GM12892 (cell line): Measurements from ENCODE around the gene GSK3B.

Experiments
- POLR2A ChIP-seq: IDR thresholded peaks from 2 replicates; pipeline ENCODE4 v1.6.1; 2011; ENCODE audit warnings: low read depth, low read length, control low read depth
- POLR2AphosphoS5 ChIP-seq: IDR thresholded peaks from 2 replicates; pipeline ENCODE4 v1.6.1; 2011; ENCODE audit warnings: low read depth, low read length, control low read depth

DNA sequence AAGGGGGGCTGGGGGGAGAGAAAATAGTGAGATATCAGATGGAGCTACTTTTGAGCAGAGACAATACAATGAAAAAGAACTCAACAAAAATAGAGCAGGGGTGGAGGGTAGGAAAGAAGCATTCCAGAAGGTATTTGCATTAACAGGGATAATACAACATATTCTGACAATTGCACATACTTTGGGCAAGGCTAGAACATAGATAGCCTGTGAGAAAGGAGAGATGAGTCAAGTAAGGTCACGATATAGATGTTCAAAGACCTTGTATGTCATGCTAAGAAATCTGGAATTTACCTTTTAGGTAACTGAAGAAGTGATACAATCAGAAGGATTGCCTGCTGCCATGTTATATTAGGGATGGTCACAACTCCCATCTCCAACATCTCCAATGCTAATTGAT is 155.2 kb downstream of the GSK3B start:
- no peak for TF ChIP-seq POLR2AphosphoS5
- TF ChIP-seq POLR2A, result no peak
